GM06990 (cell line): ENCODE results near the gene FLCN.

ENCODE experiments used
- DNase-seq: peaks from one replicate; pipeline ENCODE4 v3.0.0-alpha.2; 2011; ENCODE audit not compliant: insufficient read length; ENCODE audit errors: extremely low read depth
- H3K27me3 ChIP-seq: replicated peaks from 2 replicates; pipeline ENCODE4 v1.6.0; 2011; ENCODE audit warnings: low read length; ENCODE audit not compliant: control insufficient read depth, insufficient read depth
- H3K36me3 ChIP-seq: 2 replicates; pipeline ENCODE4 v1.5.1; 2011; ENCODE audit warnings: low read length; ENCODE audit not compliant: control insufficient read depth, insufficient read depth
- H3K4me3 ChIP-seq: replicated peaks from 2 replicates; pipeline ENCODE4 v1.5.1; 2011; ENCODE audit warnings: low read depth, mild to moderate bottlenecking, control low read depth, low read length
- CTCF ChIP-seq: IDR thresholded peaks from 2 replicates; pipeline ENCODE4 v1.5.1; 2011; ENCODE audit warnings: low read length, control low read depth, mild to moderate bottlenecking, inconsistent platforms; ENCODE audit not compliant: insufficient read depth, poor library complexity, severe bottlenecking

Gene FLCN

DNA sequence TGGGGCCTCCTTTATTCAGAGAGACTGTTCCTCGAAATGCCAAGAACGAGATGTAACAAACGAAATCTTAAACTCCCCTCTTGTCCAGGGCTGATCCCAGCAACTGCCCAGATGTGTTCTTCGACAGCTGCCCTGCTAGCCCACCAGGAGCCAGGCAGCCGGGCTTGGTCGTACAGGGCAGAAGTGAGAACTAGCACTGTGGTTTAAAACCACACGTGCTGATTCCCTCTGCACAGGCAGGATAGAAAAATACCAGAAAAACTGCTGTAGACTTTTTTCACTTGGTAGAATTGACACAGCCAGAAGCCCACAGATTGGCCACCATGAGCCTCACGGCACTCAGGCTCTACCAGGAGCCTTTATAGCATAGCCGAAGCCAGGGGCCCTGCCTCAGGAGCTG is 64.0 kb downstream of the FLCN start:
- Histone ChIP-seq H3K27me3 (no peaks in the 10 kb centered on the region), H3K36me3 (peaks cover 46% of the 10 kb centered on the region), H3K4me3 (no peak overlapping the region)
- DNase-seq: no peak
- no peak for TF ChIP-seq CTCF

DNA sequence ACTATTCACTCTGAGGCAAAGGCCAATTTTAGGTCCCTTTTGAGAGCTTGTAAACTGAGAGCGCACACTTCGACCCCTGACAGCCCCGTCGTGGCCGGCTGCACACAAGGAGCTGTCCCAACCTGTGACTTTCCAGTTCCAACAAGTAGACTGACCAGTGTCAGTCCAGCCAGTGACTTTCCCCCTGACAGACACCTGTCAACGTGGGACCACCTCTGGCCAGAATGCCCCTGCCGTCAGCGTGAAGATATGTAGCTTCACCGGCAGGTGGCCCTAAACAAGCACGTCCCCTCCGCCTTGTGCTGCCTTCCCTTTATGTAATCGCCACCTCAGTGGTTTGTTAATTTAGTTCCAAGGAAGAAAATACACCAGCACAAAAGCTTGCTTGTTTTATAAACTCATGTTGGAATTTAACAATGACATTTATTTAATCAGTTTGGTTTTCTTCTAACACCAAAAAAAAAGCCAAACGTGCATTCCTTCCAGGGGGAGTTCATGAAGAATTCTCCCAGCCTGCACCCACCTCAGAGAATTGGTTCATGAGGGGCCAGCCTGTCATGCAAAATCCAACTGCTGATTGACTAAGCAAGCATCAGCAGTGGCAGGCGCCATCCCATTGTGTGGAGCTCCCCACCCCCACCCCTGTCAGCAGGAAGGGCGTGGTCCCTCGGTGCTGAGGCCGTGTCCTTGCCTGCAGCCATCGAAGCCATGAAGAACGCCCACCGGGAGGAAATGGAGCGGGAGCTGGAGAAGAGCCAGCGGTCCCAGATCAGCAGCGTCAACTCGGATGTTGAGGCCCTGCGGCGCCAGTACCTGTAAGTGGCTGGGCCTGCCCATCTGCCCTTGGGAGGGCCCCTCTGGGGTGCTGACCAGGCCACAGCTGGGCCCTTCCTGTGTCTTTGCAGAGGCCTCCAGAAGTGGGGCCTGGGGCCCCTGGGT is 64.7 kb downstream of the FLCN start:
- TF ChIP-seq CTCF: no peak
- peaks cover 51% of the 10 kb centered on the region for H3K36me3 ChIP-seq
- H3K4me3 ChIP-seq: no peak overlapping the region
- DNase-seq: no peak
- no peaks in the 10 kb centered on the region for H3K27me3 ChIP-seq

GRCh38 chr17:17171186-17171585 is 65.8 kb downstream of the FLCN start:
- no peak for TF ChIP-seq CTCF
- Histone ChIP-seq H3K4me3 (no peak overlapping the region), H3K27me3 (no peaks in the 10 kb centered on the region), H3K36me3 (peaks cover 50% of the 10 kb centered on the region)
- DNase-seq: no peak

DNA sequence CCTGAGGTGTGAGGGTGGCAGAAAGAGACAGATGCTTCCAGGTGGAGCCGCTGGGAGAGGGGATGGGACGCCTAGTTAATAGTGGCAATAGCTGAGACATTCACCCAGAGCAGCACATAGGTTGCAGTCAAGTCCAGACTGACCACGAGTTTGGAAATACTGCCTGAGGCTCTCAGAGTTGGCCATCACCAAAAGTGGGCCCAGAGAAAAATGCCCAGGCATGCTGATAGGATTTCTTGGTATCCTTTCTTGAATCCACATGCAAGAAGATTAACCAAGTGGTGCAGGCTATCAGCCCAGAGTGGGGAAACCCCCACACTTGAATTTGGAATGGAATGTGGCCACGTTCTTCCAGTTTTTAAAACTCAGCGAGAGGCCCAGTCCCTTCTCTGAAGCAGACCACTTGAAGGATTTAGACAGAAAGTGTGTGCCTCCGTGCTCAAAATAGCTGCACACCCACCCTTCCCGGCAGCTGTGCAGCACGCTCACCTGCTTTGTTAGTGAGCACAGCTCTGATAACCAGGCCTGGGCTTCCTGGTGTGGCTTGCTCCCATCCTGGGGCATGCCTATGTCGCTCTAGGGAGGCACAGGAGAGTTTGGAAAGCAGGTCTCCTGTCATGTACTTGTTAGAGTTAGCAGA is 66.5 kb downstream of the FLCN start:
- DNase-seq: no peak
- TF ChIP-seq CTCF: no peak
- Histone ChIP-seq H3K4me3 (no peak overlapping the region), H3K27me3 (no peaks in the 10 kb centered on the region), H3K36me3 (peaks cover 48% of the 10 kb centered on the region)

DNA sequence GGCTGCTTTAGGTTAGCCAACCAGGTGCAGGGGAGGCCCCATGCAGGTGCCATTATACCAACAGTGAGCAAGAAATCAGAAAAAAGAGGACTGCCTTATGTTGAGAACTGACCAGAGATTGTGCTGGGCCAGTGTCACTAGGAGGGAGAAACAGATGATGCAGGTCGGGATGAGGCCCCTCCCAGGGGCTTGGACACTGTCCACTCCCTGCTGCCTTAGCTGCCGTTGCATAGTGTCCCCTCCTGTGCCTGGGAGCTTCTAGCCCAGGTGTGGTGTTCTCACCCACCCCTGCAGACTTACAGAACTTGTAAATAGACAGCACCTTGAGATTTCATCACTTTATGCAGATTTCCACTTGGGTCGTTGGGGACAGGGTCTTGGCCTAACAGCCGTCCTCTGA is 67.6 kb downstream of the FLCN start:
- H3K36me3 ChIP-seq: peaks cover 52% of the 10 kb centered on the region
- no peak for TF ChIP-seq CTCF

More for the DNA sequence above, 67.6 kb downstream of the FLCN start:
- Histone ChIP-seq H3K27me3 (no peaks in the 10 kb centered on the region), H3K4me3 (no peak overlapping the region)
- no peak for DNase-seq
